Gastrocnemius medialis (tissue), 4 donors: Measurements from ENCODE around the gene NFKBIE. TPM values are rescaled to one million over a fixed set of nuclear protein-coding genes. Genes with fewer than 3 reads are reported as not detected.
"Not testable (repeated sequence)": the region's sequence is repeated elsewhere in the genome, so short reads cannot be mapped to it uniquely, and the experiment has no call there.

Experiments used
- ATAC-seq, 2 donors: fragments of 150-250 bp; one replicate each; pipeline ENCODE4 v1.9.1; 2016
- DNase-seq, 2 donors: peaks; one replicate each; pipeline ENCODE4 v3.0.0-alpha.2; 2019
- H3K27ac ChIP-seq, 4 donors: fragments of 200-600 bp; sonication (generic); 1 replicate in 1 of 4; 2 replicates in 3 of 4; pipeline ENCODE4 v1.5.1; 2016 to 2018; ENCODE audit warnings: mild to moderate bottlenecking in 2 of 4, moderate library complexity in 1 of 4
- H3K27me3 ChIP-seq, 3 donors: fragments of 200-600 bp; sonication (generic) in 2 of 3; 1 replicate in 1 of 3; 2 replicates in 2 of 3; pipeline versions ENCODE4 v1.5.1 to v1.6.0; 2016 to 2019; ENCODE audit warnings: mild to moderate bottlenecking in 1 of 3, moderate library complexity in 1 of 3
- H3K36me3 ChIP-seq, 2 donors: fragments of 200-600 bp; sonication (generic) in 1 of 2; one replicate each; pipeline ENCODE4 v1.5.1; 2017 to 2018
- H3K4me1 ChIP-seq, 2 donors: fragments of 200-600 bp; sonication (generic) in 1 of 2; one replicate each; pipeline ENCODE4 v1.5.1; 2016 to 2017; ENCODE audit warnings: mild to moderate bottlenecking in 2 of 2
- H3K4me3 ChIP-seq, 4 donors: fragments of 200-600 bp; sonication (generic) in 3 of 4; 1 replicate in 1 of 4; 2 replicates in 3 of 4; pipeline ENCODE4 v1.5.1; 2016 to 2019; ENCODE audit warnings: mild to moderate bottlenecking in 2 of 4
- H3K9me3 ChIP-seq, 3 donors: fragments of 200-600 bp; sonication (generic) in 2 of 3; 1 replicate in 1 of 3; 2 replicates in 2 of 3; pipeline ENCODE4 v1.5.1; 2016 to 2019
- POLR2A ChIP-seq, 2 donors: fragments of 450-650 bp; IDR thresholded peaks; one replicate each; pipeline ENCODE4 v1.6.1; 2017; ENCODE audit warnings: antibody characterized with exemption in 2 of 2, mild to moderate bottlenecking in 2 of 2, moderate library complexity in 2 of 2
- in situ Hi-C, 4 donors: fragments of 200-750 bp; cut with MboI; loops; one replicate each; pipeline versions ENCODE4 v1.15.0 to v1.8.0; 2017; ENCODE audit warnings: low sequenced_read_pairs in 4 of 4
- intact Hi-C: fragments of 100-400 bp; cut with DNase I; formaldehyde crosslinking; loops from one replicate; pipeline ENCODE4 v1.15.1; 2023; ENCODE audit warnings: low total_unique reads
- total RNA-seq, 4 donors: library from RNA; depleted of rRNA; stranded (reverse); fragments of >200 nt; gene quantifications; one replicate each; pipeline versions ENCODE4 v1.1.0 to v1.2.3, GENCODE V29; 2016
- TF ChIP-seq, protein P1 (sequence below), 5 experiments: fragments of 450-650 bp in 3 of 5; fragments of 200-600 bp in 2 of 5; sonication (generic) in 2 of 5; IDR thresholded peaks in 4 of 5; conservative IDR thresholded peaks in 1 of 5; 1 replicate in 4 of 5; 2 replicates in 1 of 5; pipeline ENCODE4 v1.5.1; 2016 to 2019; ENCODE audit warnings: antibody characterized with exemption in 5 of 5, mild to moderate bottlenecking in 3 of 5, moderate library complexity in 3 of 5

The NFKBIE gene
- total RNA-seq = 10 to 100 TPM in 2 of 4 donors, 1 to 10 TPM in 2; 4.1 to 11.1 (median 10.0) TPM

- peak; percentile 80 to 82 for TF ChIP-seq POLR2A (IDR thresholded peaks at IDR 0.05)
- TF ChIP-seq, protein P1, sequence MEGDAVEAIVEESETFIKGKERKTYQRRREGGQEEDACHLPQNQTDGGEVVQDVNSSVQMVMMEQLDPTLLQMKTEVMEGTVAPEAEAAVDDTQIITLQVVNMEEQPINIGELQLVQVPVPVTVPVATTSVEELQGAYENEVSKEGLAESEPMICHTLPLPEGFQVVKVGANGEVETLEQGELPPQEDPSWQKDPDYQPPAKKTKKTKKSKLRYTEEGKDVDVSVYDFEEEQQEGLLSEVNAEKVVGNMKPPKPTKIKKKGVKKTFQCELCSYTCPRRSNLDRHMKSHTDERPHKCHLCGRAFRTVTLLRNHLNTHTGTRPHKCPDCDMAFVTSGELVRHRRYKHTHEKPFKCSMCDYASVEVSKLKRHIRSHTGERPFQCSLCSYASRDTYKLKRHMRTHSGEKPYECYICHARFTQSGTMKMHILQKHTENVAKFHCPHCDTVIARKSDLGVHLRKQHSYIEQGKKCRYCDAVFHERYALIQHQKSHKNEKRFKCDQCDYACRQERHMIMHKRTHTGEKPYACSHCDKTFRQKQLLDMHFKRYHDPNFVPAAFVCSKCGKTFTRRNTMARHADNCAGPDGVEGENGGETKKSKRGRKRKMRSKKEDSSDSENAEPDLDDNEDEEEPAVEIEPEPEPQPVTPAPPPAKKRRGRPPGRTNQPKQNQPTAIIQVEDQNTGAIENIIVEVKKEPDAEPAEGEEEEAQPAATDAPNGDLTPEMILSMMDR (IDR thresholded peaks at IDR 0.05 in 4 of 5, conservative IDR thresholded peaks at IDR 0.05 in 1 of 5) = peak in 4 of 5 experiments; percentile 5 to 28 (median 20)
- peaks cover 0 to 4% of the 10 kb centered on the region in 2 donors for H3K36me3 ChIP-seq
- H3K4me1 ChIP-seq = peaks cover 20 to 23% of the 10 kb centered on the region in 2 donors
- peak within 1 kb of the TSS; percentile 65 to 79 (median 70) for H3K27ac ChIP-seq
- DNase-seq = peak; percentile 89 to 90
- H3K4me3 ChIP-seq = peak within 1 kb of the TSS; percentile 69 to 88 (median 72)
- peaks cover 14 to 21% (median 17%) of the 10 kb centered on the region in 3 donors for H3K27me3 ChIP-seq
- in situ Hi-C loops (loop anchor here in 1 of 4 donors (5.0 kb wide), 1 partner anchor 72 kb away; no protein-coding TSS in a partner anchor), intact Hi-C loops (no loop called here)
- peak; percentile 78 to 82 for ATAC-seq
- H3K9me3 ChIP-seq = no peaks in the 10 kb centered on the region
Observed at GRCh38 chr6:44265007-44265721, at the start of gene NFKBIE. Gene NFKBIE (minus strand): TSS chr6:44265551. CDS start chr6:44265346, 205 bp downstream.

GRCh38 chr6:44314657-44315056, 49.3 kb upstream of the NFKBIE start:
- in situ Hi-C loops, H3K9me3 ChIP-seq, H3K27ac ChIP-seq, H3K27me3 ChIP-seq, ATAC-seq, intact Hi-C loops, H3K4me3 ChIP-seq, DNase-seq: not testable (repeated sequence)
- Histone ChIP-seq H3K36me3 (peaks cover 2 to 17% of the 10 kb centered on the region in 2 donors), H3K4me1 (peaks cover 5 to 14% of the 10 kb centered on the region in 2 donors)

- intact Hi-C loops (loop anchor here (1.0 kb wide), 1 partner anchor 74 kb away; the partner anchor contains the start of gene CDC5L), in situ Hi-C loops (no loop called here)
- no peaks in the 10 kb centered on the region for H3K9me3 ChIP-seq
- DNase-seq = peak; percentile 67 to 80
- ATAC-seq = peak; percentile 95 to 98
- H3K27me3 ChIP-seq = peaks cover 0 to under 1% (median 0%) of the 10 kb centered on the region in 3 donors
- peak within 1 kb of the TSS; percentile 61 to 79 (median 72) for H3K27ac ChIP-seq
- H3K4me3 ChIP-seq = peak within 1 kb of the TSS; percentile 72 to 99 (median 89)
- H3K4me1 ChIP-seq = peaks cover 5 to 14% of the 10 kb centered on the region in 2 donors
- peaks cover 2 to 28% of the 10 kb centered on the region in 2 donors for H3K36me3 ChIP-seq
- TF ChIP-seq, protein P1 (IDR thresholded peaks at IDR 0.05 in 4 of 5, conservative IDR thresholded peaks at IDR 0.05 in 1 of 5) = peak; percentile 85 to 98 (median 91)
- TF ChIP-seq POLR2A (IDR thresholded peaks at IDR 0.05) = peak; percentile 39 to 42
Observed at GRCh38 chr6:44312901-44313788, 47.8 kb upstream of the NFKBIE start, which contains the start of gene AARS2. Gene AARS2 (minus strand): TSS chr6:44313347. CDS start chr6:44313323, 24 bp downstream.

- Histone ChIP-seq H3K36me3 (peaks cover 2 to 37% of the 10 kb centered on the region in 2 donors), H3K4me3 (no peak overlapping the region)
- intact Hi-C loops = no loop called here
Observed at GRCh38 chr6:44311767-44312166, 46.4 kb upstream of the NFKBIE start.

More at GRCh38 chr6:44311767-44312166, 46.4 kb upstream of the NFKBIE start:
- Histone ChIP-seq H3K4me1 (peaks cover 5 to 14% of the 10 kb centered on the region in 2 donors), H3K27me3 (no peaks in the 10 kb centered on the region), H3K9me3 (no peaks in the 10 kb centered on the region), H3K27ac (no peak overlapping the region)
- ATAC-seq (no peak), DNase-seq (no peak)
- TF ChIP-seq, protein P1 (IDR thresholded peaks at IDR 0.05 in 4 of 5, conservative IDR thresholded peaks at IDR 0.05 in 1 of 5) = no peak
- no peak for TF ChIP-seq POLR2A (IDR thresholded peaks at IDR 0.05)
- in situ Hi-C loops = no loop called here
